HepG2 (cell line): ENCODE measurements around the gene MISP3. TPM values are rescaled to one million over a fixed set of nuclear protein-coding genes. Genes with fewer than 3 reads are reported as not detected.

Source experiments
- AGO1 ChIP-seq: fragments of 200-400 bp; formaldehyde crosslinking; IDR thresholded peaks from 2 replicates; pipeline ENCODE4 v1.6.1; 2017; ENCODE audit warnings: mild to moderate bottlenecking, low read depth, low read length, moderate library complexity; ENCODE audit not compliant: poor library complexity, severe bottlenecking
- ATRX ChIP-seq: sonication (generic); formaldehyde crosslinking; IDR thresholded peaks from 2 replicates; pipeline ENCODE4 v1.4.0; 2020; ENCODE audit warnings: missing genetic modification reagents, borderline replicate concordance
- CENPX ChIP-seq: sonication (generic); formaldehyde crosslinking; IDR thresholded peaks from 2 replicates; pipeline ENCODE4 v1.9.0; 2021; ENCODE audit warnings: mild to moderate bottlenecking, missing genetic modification reagents, moderate library complexity
- ELF1 ChIP-seq: sonication (generic); formaldehyde crosslinking; IDR thresholded peaks from 2 replicates; pipeline ENCODE4 v1.4.0; 2020; ENCODE audit warnings: missing genetic modification reagents
- FOXA1 ChIP-seq, 2 experiments: fragments of 450-650 bp in 1 of 2; sonication (generic) in 1 of 2; formaldehyde crosslinking in 1 of 2; IDR thresholded peaks; 2 replicates each; pipeline versions ENCODE4 v1.4.0 to v1.6.1; 2016 to 2020; ENCODE audit warnings: missing genetic modification reagents in 1 of 2
- GABPA ChIP-seq, 2 experiments: IDR thresholded peaks; 2 replicates each; pipeline ENCODE4 v1.6.1; 2011 to 2016; ENCODE audit warnings: low read depth in 2 of 2, low read length in 1 of 2, missing biosample characterization in 1 of 2, missing genetic modification characterization in 1 of 2
- GZF1 ChIP-seq: sonication (generic); formaldehyde crosslinking; IDR thresholded peaks from 2 replicates; pipeline ENCODE4 v1.5.1; 2020; ENCODE audit warnings: mild to moderate bottlenecking, missing genetic modification reagents
- JUND ChIP-seq: sonication (generic); formaldehyde crosslinking; IDR thresholded peaks from 2 replicates; pipeline ENCODE4 v1.8.0; 2022; ENCODE audit warnings: mild to moderate bottlenecking, missing genetic modification reagents
- MAZ ChIP-seq, 2 experiments: sonication (generic) in 1 of 2; formaldehyde crosslinking in 1 of 2; IDR thresholded peaks; 2 replicates each; pipeline versions ENCODE4 v1.5.0 to v1.6.1; 2012 to 2020; ENCODE audit warnings: low read depth in 2 of 2, mild to moderate bottlenecking in 2 of 2, borderline replicate concordance in 1 of 2, improper control_type of control experiment in 1 of 2, low read length in 1 of 2, missing genetic modification reagents in 1 of 2, moderate library complexity in 1 of 2
- MTA3 ChIP-seq: sonication (generic); formaldehyde crosslinking; IDR thresholded peaks from 2 replicates; pipeline ENCODE4 v1.4.0; 2020; ENCODE audit warnings: missing genetic modification reagents
- NAIF1 ChIP-seq: sonication (generic); formaldehyde crosslinking; IDR thresholded peaks from 2 replicates; pipeline ENCODE4 v1.5.0; 2020; ENCODE audit warnings: mild to moderate bottlenecking, missing genetic modification reagents, borderline replicate concordance
- NR2F2 ChIP-seq: IDR thresholded peaks from 2 replicates; pipeline ENCODE4 v1.6.1; 2012; ENCODE audit warnings: low read depth, inconsistent platforms, borderline replicate concordance
- NR3C1 ChIP-seq: sonication (generic); formaldehyde crosslinking; IDR thresholded peaks from 2 replicates; pipeline ENCODE4 v1.4.0; 2020; ENCODE audit warnings: missing genetic modification reagents
- RAD21 ChIP-seq: fragments of 450-650 bp; formaldehyde crosslinking; IDR thresholded peaks from 2 replicates; pipeline ENCODE4 v1.5.0; 2020; ENCODE audit warnings: mild to moderate bottlenecking
- SP1 ChIP-seq, 2 experiments: fragments of 450-650 bp in 1 of 2; sonication (generic) in 1 of 2; formaldehyde crosslinking in 1 of 2; IDR thresholded peaks; 2 replicates each; pipeline versions ENCODE4 v1.4.0 to v1.6.1; 2016 to 2020; ENCODE audit warnings: missing genetic modification reagents in 1 of 2
- SP4 ChIP-seq: sonication (generic); formaldehyde crosslinking; IDR thresholded peaks from 2 replicates; pipeline ENCODE4 v1.8.1; 2023; ENCODE audit warnings: mild to moderate bottlenecking, missing genetic modification reagents
- ZNF224 ChIP-seq: sonication (generic); formaldehyde crosslinking; IDR thresholded peaks from 2 replicates; pipeline ENCODE4 v1.5.0; 2020; ENCODE audit warnings: mild to moderate bottlenecking, missing genetic modification reagents
- ZNF619 ChIP-seq: sonication (generic); formaldehyde crosslinking; IDR thresholded peaks from 2 replicates; pipeline ENCODE4 v1.4.0; 2020; ENCODE audit warnings: mild to moderate bottlenecking, missing genetic modification reagents
- ZNF761 ChIP-seq: sonication (generic); formaldehyde crosslinking; conservative IDR thresholded peaks from 2 replicates; pipeline ENCODE4 v1.4.0; 2020; ENCODE audit warnings: mild to moderate bottlenecking, missing genetic modification reagents
- polyA plus RNA-seq, 8 experiments: library from polyadenylated mRNA; depleted of rRNA in 3 of 8; stranded (reverse) in 7 of 8; unstranded in 1 of 8; fragments of >200 nt; fragmentation: Illumina TruSeq in 4 of 8; extraction: Trizol in 4 of 8; gene quantifications; 2 replicates each; pipeline versions ENCODE4 v1.2.1 to v1.2.3, GENCODE V29; 2011 to 2016; ENCODE audit warnings: low read depth in 4 of 8, missing spikeins in 1 of 8, mixed read lengths in 1 of 8; ENCODE audit not compliant: insufficient read depth in 1 of 8
- total RNA-seq, 5 experiments: library from RNA; depleted of rRNA; stranded (reverse); fragments of >200 nt; fragmentation: Illumina TruSeq; extraction: Trizol; gene quantifications; 2 replicates each; pipeline ENCODE4 v1.2.3, GENCODE V29; 2016; ENCODE audit warnings: low read depth in 1 of 5
- TF ChIP-seq, protein P1 (sequence below): sonication (generic); formaldehyde crosslinking; IDR thresholded peaks from 2 replicates; pipeline ENCODE4 v1.4.0; 2020; ENCODE audit warnings: missing genetic modification reagents
- TF ChIP-seq, protein P2 (sequence below): sonication (generic); formaldehyde crosslinking; IDR thresholded peaks from 2 replicates; pipeline ENCODE4 v1.5.1; 2020; ENCODE audit warnings: missing genetic modification reagents, mild to moderate bottlenecking, borderline replicate concordance
- TF ChIP-seq, protein P3 (sequence below): IDR thresholded peaks from 2 replicates; pipeline ENCODE4 v1.6.1; 2016; ENCODE audit warnings: missing genetic modification reagents, missing compliant biosample characterization
- TF ChIP-seq, protein P4 (sequence below): sonication (generic); formaldehyde crosslinking; IDR thresholded peaks from 2 replicates; pipeline ENCODE4 v1.9.0; 2021; ENCODE audit warnings: missing genetic modification reagents, borderline replicate concordance

Gene MISP3
- total and polyA plus RNA-seq, 2 of the 13 experiments (the other 11 are each of a cell fraction or from before 2014, with no cell fraction given), result 2.5 to 5.4 TPM

DNA sequence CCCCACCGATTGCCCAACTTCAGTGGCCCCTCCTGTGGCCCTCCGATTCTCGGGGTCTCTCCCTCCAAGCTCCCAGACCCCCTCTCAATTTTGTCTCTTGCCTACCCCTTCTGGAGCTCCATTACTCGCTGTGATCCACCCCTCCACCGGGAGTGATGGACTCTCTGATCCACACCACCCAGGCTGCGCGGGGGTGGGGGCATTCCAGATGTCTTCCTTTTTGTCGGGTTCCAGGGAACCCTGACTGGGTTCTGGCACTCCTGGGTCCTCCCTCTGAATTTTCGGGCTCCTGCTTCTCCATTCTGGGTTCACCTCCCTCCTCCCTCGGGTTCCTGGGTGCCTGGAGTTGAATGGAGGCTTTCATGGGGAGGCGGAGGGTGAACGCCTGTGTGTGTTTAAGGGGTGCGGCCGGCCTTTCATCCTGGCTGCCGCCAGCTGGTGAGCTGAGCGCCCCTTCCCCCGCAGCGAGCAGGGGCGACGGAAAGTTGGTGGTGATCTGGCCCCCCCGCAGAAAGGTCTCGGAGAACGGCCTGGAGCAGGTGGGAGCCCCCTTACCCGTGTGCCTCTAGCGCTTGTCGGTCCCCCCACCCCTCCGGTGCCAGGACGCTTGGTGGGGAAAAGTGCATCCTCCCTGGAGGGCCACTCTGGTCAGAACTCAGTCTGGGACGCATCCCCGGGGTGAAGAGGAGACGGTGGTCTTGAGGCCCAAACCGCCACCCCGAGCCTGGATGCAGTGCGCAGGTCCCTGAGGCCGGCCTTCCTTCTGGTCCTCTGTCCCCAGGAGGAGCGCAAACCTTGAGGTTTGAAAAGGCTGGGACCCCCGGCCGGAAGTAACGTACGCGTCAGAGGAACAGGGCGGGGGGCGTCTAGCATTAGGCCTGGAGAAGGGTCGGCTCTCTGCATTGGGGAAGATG, 1.6 kb downstream of the MISP3 start (continued):
- TF ChIP-seq SP4 (CRISPR knock-in tag) (0 out of 2 replicates have a peak, but pooled peaks have one; percentile 28), GZF1 (CRISPR knock-in tag) (no peak), GABPA (IDR thresholded peaks at IDR 0.05; ENCODE audit: low read depth, low read length) (no peak), GABPA (CRISPR knock-in tag; IDR thresholded peaks at IDR 0.05; ENCODE audit: low read depth) (no peak), ZNF619 (CRISPR knock-in tag) (no peak), MTA3 (CRISPR knock-in tag) (no peak), ZNF761 (no peak), NR2F2 (no peak), CENPX (CRISPR knock-in tag) (no peak), SP1 (IDR thresholded peaks at IDR 0.05) (no peak), SP1 (CRISPR knock-in tag; IDR thresholded peaks at IDR 0.05) (no peak), ATRX (CRISPR knock-in tag) (no peak), NR3C1 (CRISPR knock-in tag) (no peak), ZNF224 (CRISPR knock-in tag) (peak; percentile 45; the same call in 1 of the 2 replicates), AGO1 (no peak), NAIF1 (CRISPR knock-in tag) (0 out of 2 replicates have a peak, but pooled peaks have one; percentile 51), MAZ (IDR thresholded peaks at IDR 0.05; ENCODE audit: borderline replicate concordance, low read depth, low read length) (no peak), MAZ (CRISPR knock-in tag; IDR thresholded peaks at IDR 0.05; ENCODE audit: low read depth) (no peak), ELF1 (CRISPR knock-in tag) (no peak), RAD21 (no peak), JUND (CRISPR knock-in tag) (no peak), FOXA1 (IDR thresholded peaks at IDR 0.05) (no peak), FOXA1 (CRISPR knock-in tag; IDR thresholded peaks at IDR 0.05) (peak; percentile 59; the same call in 1 of the 2 replicates)
- TF ChIP-seq, protein P1, sequence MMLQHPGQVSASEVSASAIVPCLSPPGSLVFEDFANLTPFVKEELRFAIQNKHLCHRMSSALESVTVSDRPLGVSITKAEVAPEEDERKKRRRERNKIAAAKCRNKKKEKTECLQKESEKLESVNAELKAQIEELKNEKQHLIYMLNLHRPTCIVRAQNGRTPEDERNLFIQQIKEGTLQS, result 0 out of 2 replicates have a peak, but pooled peaks have one; percentile 28
- TF ChIP-seq, protein P2, sequence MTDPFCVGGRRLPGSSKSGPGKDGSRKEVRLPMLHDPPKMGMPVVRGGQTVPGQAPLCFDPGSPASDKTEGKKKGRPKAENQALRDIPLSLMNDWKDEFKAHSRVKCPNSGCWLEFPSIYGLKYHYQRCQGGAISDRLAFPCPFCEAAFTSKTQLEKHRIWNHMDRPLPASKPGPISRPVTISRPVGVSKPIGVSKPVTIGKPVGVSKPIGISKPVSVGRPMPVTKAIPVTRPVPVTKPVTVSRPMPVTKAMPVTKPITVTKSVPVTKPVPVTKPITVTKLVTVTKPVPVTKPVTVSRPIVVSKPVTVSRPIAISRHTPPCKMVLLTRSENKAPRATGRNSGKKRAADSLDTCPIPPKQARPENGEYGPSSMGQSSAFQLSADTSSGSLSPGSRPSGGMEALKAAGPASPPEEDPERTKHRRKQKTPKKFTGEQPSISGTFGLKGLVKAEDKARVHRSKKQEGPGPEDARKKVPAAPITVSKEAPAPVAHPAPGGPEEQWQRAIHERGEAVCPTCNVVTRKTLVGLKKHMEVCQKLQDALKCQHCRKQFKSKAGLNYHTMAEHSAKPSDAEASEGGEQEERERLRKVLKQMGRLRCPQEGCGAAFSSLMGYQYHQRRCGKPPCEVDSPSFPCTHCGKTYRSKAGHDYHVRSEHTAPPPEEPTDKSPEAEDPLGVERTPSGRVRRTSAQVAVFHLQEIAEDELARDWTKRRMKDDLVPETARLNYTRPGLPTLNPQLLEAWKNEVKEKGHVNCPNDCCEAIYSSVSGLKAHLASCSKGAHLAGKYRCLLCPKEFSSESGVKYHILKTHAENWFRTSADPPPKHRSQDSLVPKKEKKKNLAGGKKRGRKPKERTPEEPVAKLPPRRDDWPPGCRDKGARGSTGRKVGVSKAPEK (CRISPR knock-in tag), result no peak
- TF ChIP-seq, protein P3, sequence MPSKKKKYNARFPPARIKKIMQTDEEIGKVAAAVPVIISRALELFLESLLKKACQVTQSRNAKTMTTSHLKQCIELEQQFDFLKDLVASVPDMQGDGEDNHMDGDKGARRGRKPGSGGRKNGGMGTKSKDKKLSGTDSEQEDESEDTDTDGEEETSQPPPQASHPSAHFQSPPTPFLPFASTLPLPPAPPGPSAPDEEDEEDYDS (CRISPR knock-in tag), result no peak
- TF ChIP-seq, protein P4, sequence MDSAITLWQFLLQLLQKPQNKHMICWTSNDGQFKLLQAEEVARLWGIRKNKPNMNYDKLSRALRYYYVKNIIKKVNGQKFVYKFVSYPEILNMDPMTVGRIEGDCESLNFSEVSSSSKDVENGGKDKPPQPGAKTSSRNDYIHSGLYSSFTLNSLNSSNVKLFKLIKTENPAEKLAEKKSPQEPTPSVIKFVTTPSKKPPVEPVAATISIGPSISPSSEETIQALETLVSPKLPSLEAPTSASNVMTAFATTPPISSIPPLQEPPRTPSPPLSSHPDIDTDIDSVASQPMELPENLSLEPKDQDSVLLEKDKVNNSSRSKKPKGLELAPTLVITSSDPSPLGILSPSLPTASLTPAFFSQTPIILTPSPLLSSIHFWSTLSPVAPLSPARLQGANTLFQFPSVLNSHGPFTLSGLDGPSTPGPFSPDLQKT, result no peak
